Rectal smooth muscle tissue (tissue), 1 donor: ENCODE data around the gene CHST11.

Source experiments
- H3K27ac ChIP-seq: one replicate; pipeline ENCODE4 v1.7.0; 2013; ENCODE audit warnings: low read depth, low read length, inconsistent platforms
- H3K27me3 ChIP-seq: one replicate; pipeline ENCODE4 v1.7.0; 2013; ENCODE audit warnings: low read length; ENCODE audit not compliant: control insufficient read depth, insufficient read depth
- H3K36me3 ChIP-seq: one replicate; pipeline ENCODE4 v1.7.0; 2013; ENCODE audit warnings: low read length; ENCODE audit not compliant: control insufficient read depth, insufficient read depth
- H3K4me1 ChIP-seq: one replicate; pipeline ENCODE4 v1.7.0; 2013; ENCODE audit warnings: low read length; ENCODE audit not compliant: control insufficient read depth, insufficient read depth
- H3K4me3 ChIP-seq: one replicate; pipeline ENCODE4 v1.7.0; 2013; ENCODE audit warnings: low read length
- H3K9ac ChIP-seq: one replicate; pipeline ENCODE4 v1.7.0; 2013; ENCODE audit warnings: low read length

CHST11 gene

GRCh38 chr12:104692557-104693218, 235.9 kb downstream of the CHST11 start:
- no peaks in the 10 kb centered on the region for H3K36me3 ChIP-seq
- no peak overlapping the region for H3K27ac ChIP-seq
- H3K27me3 ChIP-seq, result no peaks in the 10 kb centered on the region
- H3K4me1 ChIP-seq, result no peaks in the 10 kb centered on the region
- no peak overlapping the region for H3K9ac ChIP-seq
- no peak overlapping the region for H3K4me3 ChIP-seq

GRCh38 chr12:104693493-104693892, 236.7 kb downstream of the CHST11 start:
- H3K27me3 ChIP-seq, result no peaks in the 10 kb centered on the region
- H3K4me3 ChIP-seq, result no peak overlapping the region
- no peaks in the 10 kb centered on the region for H3K4me1 ChIP-seq
- H3K36me3 ChIP-seq, result no peaks in the 10 kb centered on the region
- H3K9ac ChIP-seq, result no peak overlapping the region
- H3K27ac ChIP-seq, result no peak overlapping the region

- no peak overlapping the region for H3K27ac ChIP-seq
- H3K4me1 ChIP-seq, result no peaks in the 10 kb centered on the region
- no peak overlapping the region for H3K4me3 ChIP-seq
- H3K27me3 ChIP-seq, result no peaks in the 10 kb centered on the region
- no peaks in the 10 kb centered on the region for H3K36me3 ChIP-seq
- H3K9ac ChIP-seq, result no peak overlapping the region
Measured at GRCh38 chr12:104694161-104694560, 237.4 kb downstream of the CHST11 start.

GRCh38 chr12:104694711-104695110, 238.0 kb downstream of the CHST11 start:
- no peak overlapping the region for H3K9ac ChIP-seq
- H3K36me3 ChIP-seq, result no peaks in the 10 kb centered on the region
- no peak overlapping the region for H3K4me3 ChIP-seq
- no peaks in the 10 kb centered on the region for H3K27me3 ChIP-seq
- H3K4me1 ChIP-seq, result no peaks in the 10 kb centered on the region
- H3K27ac ChIP-seq, result no peak overlapping the region

GRCh38 chr12:104695453-104696148, 238.9 kb downstream of the CHST11 start:
- Histone ChIP-seq H3K4me3 (no peak overlapping the region), H3K27ac (no peak overlapping the region), H3K36me3 (no peaks in the 10 kb centered on the region), H3K9ac (no peak overlapping the region), H3K4me1 (no peaks in the 10 kb centered on the region), H3K27me3 (no peaks in the 10 kb centered on the region)

- Histone ChIP-seq H3K36me3 (no peaks in the 10 kb centered on the region), H3K9ac (no peak overlapping the region), H3K4me1 (no peaks in the 10 kb centered on the region)
Measured at GRCh38 chr12:104697186-104697585, 240.4 kb downstream of the CHST11 start.

GRCh38 chr12:104698871-104699270, 242.1 kb downstream of the CHST11 start:
- no peaks in the 10 kb centered on the region for H3K27me3 ChIP-seq
- H3K36me3 ChIP-seq, result peaks cover 4% of the 10 kb centered on the region
- no peak overlapping the region for H3K4me3 ChIP-seq
- no peak overlapping the region for H3K9ac ChIP-seq
- H3K27ac ChIP-seq, result no peak overlapping the region
- H3K4me1 ChIP-seq, result no peaks in the 10 kb centered on the region

More at GRCh38 chr12:104697186-104697585, 240.4 kb downstream of the CHST11 start:
- Histone ChIP-seq H3K27ac (no peak overlapping the region), H3K27me3 (no peaks in the 10 kb centered on the region), H3K4me3 (no peak overlapping the region)

GRCh38 chr12:104699489-104700190, 242.9 kb downstream of the CHST11 start:
- H3K27ac ChIP-seq, result no peak overlapping the region

GRCh38 chr12:104700324-104700723, 243.6 kb downstream of the CHST11 start:
- Histone ChIP-seq H3K27me3 (no peaks in the 10 kb centered on the region), H3K4me3 (no peak overlapping the region)

More at GRCh38 chr12:104699489-104700190, 242.9 kb downstream of the CHST11 start:
- Histone ChIP-seq H3K36me3 (peaks cover 4% of the 10 kb centered on the region), H3K4me3 (no peak overlapping the region), H3K4me1 (no peaks in the 10 kb centered on the region), H3K9ac (no peak overlapping the region), H3K27me3 (no peaks in the 10 kb centered on the region)

GRCh38 chr12:104701301-104701700, 244.6 kb downstream of the CHST11 start:
- H3K4me3 ChIP-seq, result no peak overlapping the region
- H3K27me3 ChIP-seq, result no peaks in the 10 kb centered on the region
- H3K36me3 ChIP-seq, result peaks cover 4% of the 10 kb centered on the region
- H3K27ac ChIP-seq, result no peak overlapping the region
- H3K4me1 ChIP-seq, result no peaks in the 10 kb centered on the region
- no peak overlapping the region for H3K9ac ChIP-seq

More at GRCh38 chr12:104700324-104700723, 243.6 kb downstream of the CHST11 start:
- no peak overlapping the region for H3K27ac ChIP-seq
- H3K4me1 ChIP-seq, result no peaks in the 10 kb centered on the region
- no peak overlapping the region for H3K9ac ChIP-seq
- peaks cover 4% of the 10 kb centered on the region for H3K36me3 ChIP-seq

GRCh38 chr12:104701756-104702155, 245.0 kb downstream of the CHST11 start:
- Histone ChIP-seq H3K27ac (no peak overlapping the region), H3K36me3 (peaks cover 4% of the 10 kb centered on the region), H3K4me3 (no peak overlapping the region), H3K27me3 (no peaks in the 10 kb centered on the region), H3K4me1 (no peaks in the 10 kb centered on the region), H3K9ac (no peak overlapping the region)

- Histone ChIP-seq H3K4me3 (no peak overlapping the region), H3K36me3 (peaks cover 4% of the 10 kb centered on the region), H3K27ac (no peak overlapping the region), H3K27me3 (no peaks in the 10 kb centered on the region), H3K4me1 (no peaks in the 10 kb centered on the region), H3K9ac (no peak overlapping the region)
Measured at GRCh38 chr12:104702565-104703139, 245.9 kb downstream of the CHST11 start.
